ENCODE measurements around the gene MPZL2. TPM values are rescaled to one million over a fixed set of nuclear protein-coding genes. Genes with fewer than 3 reads are reported as not detected.

MPZL2 gene
- total RNA-seq, 1 experiment from 2014 or later: 0.26 TPM

DNA sequence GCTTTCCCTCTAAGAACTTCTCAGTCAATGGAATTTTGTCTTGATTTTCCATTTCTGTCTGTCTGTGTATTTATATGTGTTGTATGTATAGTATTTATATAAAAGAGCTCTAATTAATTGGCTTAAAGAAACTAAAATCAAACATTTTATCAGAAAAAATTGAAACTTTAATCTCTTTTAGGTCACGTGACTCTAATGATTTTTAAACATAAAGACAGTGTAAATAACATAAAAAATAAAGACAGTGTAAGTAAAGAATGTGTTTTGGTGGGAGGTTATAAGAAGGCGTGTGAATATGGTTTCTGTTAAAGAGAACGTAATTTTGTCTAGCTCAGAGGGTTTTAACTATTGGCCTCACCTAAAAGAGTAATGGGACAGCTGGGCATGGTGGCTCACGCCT lies 41.7 kb downstream of the MPZL2 start:
- Histone ChIP-seq H2BK120ac (ENCODE audit: low read depth, low read length, poor library complexity, severe bottlenecking) (no peak overlapping the region), H3K9ac (ENCODE audit: extremely low read depth, insufficient read length, low read length) (no peak overlapping the region), H3T11ph (ENCODE audit: low read length) (no peak overlapping the region), H3K23me2 (ENCODE audit: insufficient read length, low read depth, low read length, poor library complexity, severe bottlenecking) (no peaks in the 10 kb centered on the region), H3K79me2 (ENCODE audit: insufficient read depth, low read length) (no peaks in the 10 kb centered on the region), H2BK5ac (ENCODE audit: insufficient read length, low read length) (no peak overlapping the region), H3K9me3 (ENCODE audit: control insufficient read depth, low read depth, low read length) (no peaks in the 10 kb centered on the region), H4K91ac (ENCODE audit: insufficient read length, low read depth, low read length) (no peak overlapping the region), H2BK15ac (ENCODE audit: low read depth, low read length) (no peak overlapping the region), H2BK12ac (ENCODE audit: insufficient read length, low read depth, low read length) (no peak overlapping the region), H3K4ac (ENCODE audit: low read depth, low read length) (no peak overlapping the region), H3K27me3 (ENCODE audit: insufficient read depth, low read length) (no peaks in the 10 kb centered on the region), H4K8ac (replicated peaks; ENCODE audit: insufficient read length, low read depth, low read length) (no peak overlapping the region), H3K18ac (ENCODE audit: insufficient read length, low read depth, low read length) (no peak overlapping the region), H3K56ac (ENCODE audit: insufficient read length, low read depth, low read length) (no peak overlapping the region), H3K14ac (ENCODE audit: insufficient read depth, low read length) (no peak overlapping the region), H3K27ac (ENCODE audit: insufficient read length, low read depth, low read length) (no peak overlapping the region), H2AFZ (ENCODE audit: low read length) (no peak overlapping the region), H4K5ac (ENCODE audit: insufficient read length, low read depth, low read length) (no peak overlapping the region), H2BK20ac (ENCODE audit: low read depth, low read length, poor library complexity, severe bottlenecking) (no peak overlapping the region), H3K23ac (ENCODE audit: insufficient read length, low read depth, low read length) (no peak overlapping the region), H3K4me2 (ENCODE audit: insufficient read depth, insufficient read length, low read length) (no peak overlapping the region), H3K79me1 (ENCODE audit: insufficient read depth, low read depth, low read length, poor library complexity, severe bottlenecking) (no peaks in the 10 kb centered on the region), H2AK5ac (ENCODE audit: insufficient read length, low read length) (no peak overlapping the region), H4K20me1 (ENCODE audit: control insufficient read depth, insufficient read depth, insufficient read length) (no peaks in the 10 kb centered on the region), H3K4me1 (ENCODE audit: insufficient read depth, low read length) (no peaks in the 10 kb centered on the region)
- no peaks in the 10 kb centered on the region for H3K36me3 Mint-ChIP-seq (ENCODE audit: insufficient read depth in 1 of 3, low read depth in 3 of 3)
- no peak for DNase-seq
- 100% methylated on average over 2 of the region's 4 CpGs for WGBS (ENCODE audit: extremely low coverage, insufficient read length, low lambda C conversion rate)
- no peak overlapping the region for H3K4me3 Mint-ChIP-seq
- no peak for TF ChIP-seq CTCF (conservative IDR thresholded peaks at IDR 0.05)
- H3K9me3 Mint-ChIP-seq: no peaks in the 10 kb centered on the region
- H3K4me1 Mint-ChIP-seq: no peaks in the 10 kb centered on the region
- peaks cover 29% of the 10 kb centered on the region for H3K27me3 Mint-ChIP-seq (ENCODE audit: low read depth)
- H3K27ac Mint-ChIP-seq: no peak overlapping the region

All from H9 (cell line).